NOMO-1 treated with DMSO at 0.1 percent for 48 hours (cell line): Measurements from ENCODE around the gene ATE1.
"Not testable (repeated sequence)": the region's sequence is repeated elsewhere in the genome, so short reads cannot be mapped to it uniquely, and the experiment has no call there.

Experiments used
- DNase-seq: peaks from one replicate; lab custom pipeline; 2025; ENCODE audit not compliant: unreplicated experiment; lab: John Stamatoyannopoulos, UW

Gene ATE1

GRCh38 chr10:121927841-121928527 is at the start of gene ATE1:
Gene ATE1, minus strand, starts transcription at chr10:121928031. Its CDS starts 82 bp downstream, at chr10:121927949.
- peak; percentile 85 for DNase-seq

- no peak for DNase-seq
Observed at GRCh38 chr10:121976607-121977006, 48.8 kb upstream of the ATE1 start.

GRCh38 chr10:121975295-121976086 is 47.7 kb upstream of the ATE1 start:
- no peak for DNase-seq

- DNase-seq: peak; percentile 71
Observed at GRCh38 chr10:121974535-121975294, 46.9 kb upstream of the ATE1 start, which contains the start of gene NSMCE4A. Gene NSMCE4A, minus strand, starts transcription at chr10:121975217. Its CDS starts 52 bp downstream, at chr10:121975165.

- DNase-seq: no peak
Observed at GRCh38 chr10:121974019-121974534, 46.2 kb upstream of the ATE1 start.

GRCh38 chr10:121969086-121969485 is 41.3 kb upstream of the ATE1 start:
- not testable (repeated sequence) for DNase-seq

- DNase-seq: no peak
Observed at GRCh38 chr10:121965996-121966395, 38.2 kb upstream of the ATE1 start.

- DNase-seq: no peak
Observed at GRCh38 chr10:121961456-121961855, 33.6 kb upstream of the ATE1 start.

- no peak for DNase-seq
Observed at GRCh38 chr10:121959671-121960070, 31.8 kb upstream of the ATE1 start.

GRCh38 chr10:121956111-121957061 is 28.6 kb upstream of the ATE1 start:
- DNase-seq: no peak

- no peak for DNase-seq
Observed at GRCh38 chr10:121952226-121952625, 24.4 kb upstream of the ATE1 start.

GRCh38 chr10:121949451-121949850 is 21.6 kb upstream of the ATE1 start:
- no peak for DNase-seq

- no peak for DNase-seq
Observed at GRCh38 chr10:121949049-121949448, 21.2 kb upstream of the ATE1 start.

- no peak for DNase-seq
Observed at GRCh38 chr10:121947343-121948330, 19.8 kb upstream of the ATE1 start.

- DNase-seq: peak; percentile 75
Observed at GRCh38 chr10:121942749-121943416, 15.1 kb upstream of the ATE1 start.

- no peak for DNase-seq
Observed at GRCh38 chr10:121941532-121941931, 13.7 kb upstream of the ATE1 start.

- DNase-seq: no peak
Observed at GRCh38 chr10:121936295-121936694, 8.5 kb upstream of the ATE1 start.

GRCh38 chr10:121935702-121936101 is 7.9 kb upstream of the ATE1 start:
- DNase-seq: peak; percentile 90
